Psoas muscle (tissue), 8 donors: ENCODE data around the gene ZNF169. TPM values are rescaled to one million over a fixed set of nuclear protein-coding genes. Genes with fewer than 3 reads are reported as not detected.
"Not testable (repeated sequence)": the region's sequence is repeated elsewhere in the genome, so short reads cannot be mapped to it uniquely, and the experiment has no call there.

Source experiments
- ATAC-seq, 4 donors: fragments of 200-7000 bp; cut with Tn5 transposase; one replicate each; pipeline ENCODE4 v1.9.1; 2020; ENCODE audit warnings: moderate library complexity in 3 of 4, mild to moderate bottlenecking in 2 of 4
- DNase-seq, 2 donors: peaks; one replicate each; pipeline ENCODE4 v3.0.0-alpha.2; 2020
- H3K27ac ChIP-seq: fragments of 200-600 bp; one replicate; pipeline ENCODE4 v1.8.0; 2022
- H3K27me3 ChIP-seq, 3 donors: fragments of 200-600 bp in 1 of 3; one replicate each; pipeline versions ENCODE4 v1.6.1 to v1.8.0; 2013 to 2022; ENCODE audit warnings: low read length in 2 of 3, mild to moderate bottlenecking in 2 of 3, moderate library complexity in 1 of 3; ENCODE audit not compliant: insufficient read depth in 3 of 3
- H3K36me3 ChIP-seq, 2 donors: fragments of 200-600 bp in 1 of 2; one replicate each; pipeline versions ENCODE4 v1.6.1 to v1.8.0; 2013 to 2022; ENCODE audit warnings: low read depth in 1 of 2, mild to moderate bottlenecking in 1 of 2, moderate library complexity in 1 of 2; ENCODE audit not compliant: insufficient read depth in 1 of 2
- H3K4me1 ChIP-seq: fragments of 200-600 bp; one replicate; pipeline ENCODE4 v1.8.0; 2022
- H3K4me3 ChIP-seq: fragments of 200-600 bp; one replicate; pipeline ENCODE4 v1.8.0; 2022; ENCODE audit warnings: mild to moderate bottlenecking
- H3K9me3 ChIP-seq: fragments of 200-600 bp; one replicate; pipeline ENCODE4 v1.8.0; 2022
- WGBS, 3 donors: extraction: QIAGEN DNeasy Blood & Tissue Kit; methylation state at CpG; one replicate each; pipeline versions ENCODE4 v1.1.6 to v1.1.7; 2013; 5-methylcytosine and 5-hydroxymethylcytosine counted together
- intact Hi-C, 2 donors: fragments of 100-400 bp; cut with DNase I; formaldehyde crosslinking; loops; one replicate each; pipeline versions ENCODE4 v1.11.0 to v1.14.2; 2022
- polyA plus RNA-seq, 3 donors: library from polyadenylated mRNA; stranded (reverse); fragments of 200-250 nt; gene quantifications; one replicate each; pipeline ENCODE4 v1.2.3, GENCODE V29; 2013
- total RNA-seq, 4 donors: library from RNA; stranded (reverse); fragmentation: NEBNext Ultra II Directional in 2 of 4; extraction: Animal tissue kit (Norgen Biotek cat#: 25700) in 2 of 4; gene quantifications; one replicate each; pipeline versions ENCODE4 v1.2.1 to v1.2.4, GENCODE V29; 2021 to 2023
- TF ChIP-seq, protein P1 (sequence below): fragments of 200-600 bp; IDR thresholded peaks from one replicate; pipeline ENCODE4 v1.8.0; 2022; ENCODE audit warnings: antibody characterized with exemption
- donor health status: healthy with polysubstance abuse.
- donor health status: DM: no; HTN: no; CAD: no; lungs with moderate emphysema.
- donor health status: Bipolar disorder and iron deficiency.
- donor health status: healthy.
- donor health status: DM: yes; HTN: yes; CAD: no.
- donor health status: DM: no; HTN: no; CAD: no.
- donor health status: DM: no; HTN: no; CAD: no.
- donor health status: DM: yes; HTN: yes; CAD: no.

The ZNF169 gene
- total and polyA plus RNA-seq, 7 donors: 0.59 to 2.8 (median 1.5) TPM

DNA sequence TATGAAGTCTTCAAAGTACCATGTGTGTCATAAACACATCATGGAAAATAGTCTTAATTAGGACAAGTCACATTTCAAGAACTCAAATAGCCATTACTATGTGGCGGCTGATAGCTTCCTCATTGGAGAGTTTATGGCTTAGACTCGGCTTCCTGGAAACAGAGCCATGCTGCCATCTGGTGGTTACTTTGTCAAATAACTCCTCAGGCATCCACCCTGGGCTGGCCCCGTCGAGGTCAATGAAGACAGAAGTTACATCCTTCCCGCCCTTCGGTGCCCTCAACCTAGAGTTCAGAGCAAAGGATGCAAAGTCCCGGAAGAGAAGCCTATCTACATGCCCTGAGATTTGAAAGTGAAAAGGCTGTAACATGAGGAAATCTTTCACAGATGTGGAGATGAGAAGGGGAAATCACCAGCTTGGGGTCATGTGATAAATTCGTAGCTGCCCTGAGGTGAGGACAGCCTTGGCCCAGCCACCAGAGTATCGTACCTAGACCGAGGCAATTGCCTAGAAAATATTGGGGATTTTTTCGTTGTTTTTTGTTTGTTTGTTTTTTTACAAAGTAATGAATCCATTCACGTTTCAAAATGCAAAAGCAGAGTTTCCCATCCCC lies 45.5 kb upstream of the ZNF169 start:
- H3K27ac ChIP-seq: no peak overlapping the region
- DNase-seq (peak; percentile 53 to 71), ATAC-seq (peak; percentile 87 to 99 (median 95))
- H3K9me3 ChIP-seq: no peaks in the 10 kb centered on the region
- WGBS, 3 donors: 17 to 21% (median 19%) methylated on average over 12 of the region's 12 CpGs
- no peak overlapping the region for H3K4me3 ChIP-seq
- intact Hi-C loops: loop anchor here (1.0 to 10.0 kb wide), 4 partner anchors 41 to 529 kb away; no protein-coding TSS in a partner anchor
- H3K36me3 ChIP-seq: no peaks in the 10 kb centered on the region
- TF ChIP-seq, protein P1, sequence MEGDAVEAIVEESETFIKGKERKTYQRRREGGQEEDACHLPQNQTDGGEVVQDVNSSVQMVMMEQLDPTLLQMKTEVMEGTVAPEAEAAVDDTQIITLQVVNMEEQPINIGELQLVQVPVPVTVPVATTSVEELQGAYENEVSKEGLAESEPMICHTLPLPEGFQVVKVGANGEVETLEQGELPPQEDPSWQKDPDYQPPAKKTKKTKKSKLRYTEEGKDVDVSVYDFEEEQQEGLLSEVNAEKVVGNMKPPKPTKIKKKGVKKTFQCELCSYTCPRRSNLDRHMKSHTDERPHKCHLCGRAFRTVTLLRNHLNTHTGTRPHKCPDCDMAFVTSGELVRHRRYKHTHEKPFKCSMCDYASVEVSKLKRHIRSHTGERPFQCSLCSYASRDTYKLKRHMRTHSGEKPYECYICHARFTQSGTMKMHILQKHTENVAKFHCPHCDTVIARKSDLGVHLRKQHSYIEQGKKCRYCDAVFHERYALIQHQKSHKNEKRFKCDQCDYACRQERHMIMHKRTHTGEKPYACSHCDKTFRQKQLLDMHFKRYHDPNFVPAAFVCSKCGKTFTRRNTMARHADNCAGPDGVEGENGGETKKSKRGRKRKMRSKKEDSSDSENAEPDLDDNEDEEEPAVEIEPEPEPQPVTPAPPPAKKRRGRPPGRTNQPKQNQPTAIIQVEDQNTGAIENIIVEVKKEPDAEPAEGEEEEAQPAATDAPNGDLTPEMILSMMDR: peak; percentile 91
- peaks cover 0 to 2% (median 0%) of the 10 kb centered on the region in 3 donors for H3K27me3 ChIP-seq
- no peaks in the 10 kb centered on the region for H3K4me1 ChIP-seq

DNA sequence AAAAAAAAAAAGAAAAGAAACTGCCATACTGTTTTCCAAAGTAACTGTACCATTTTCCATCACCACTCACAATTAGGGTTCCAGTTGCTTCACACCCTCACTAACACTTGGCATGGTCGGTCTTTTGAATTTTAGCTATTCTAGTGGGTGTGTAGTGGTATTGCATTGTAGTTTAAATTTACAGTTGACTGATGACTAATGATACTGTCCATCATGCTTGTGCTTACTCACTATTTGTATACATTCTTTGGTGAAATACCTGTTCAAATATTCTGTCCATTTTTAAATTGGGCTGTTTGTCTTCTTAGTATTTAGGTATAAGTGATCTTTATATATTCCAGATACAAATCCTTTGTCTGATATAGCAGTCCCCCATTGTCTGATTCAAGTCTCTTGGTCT lies 36.2 kb upstream of the ZNF169 start:
- DNase-seq: no peak
- Histone ChIP-seq H3K36me3 (no peaks in the 10 kb centered on the region), H3K4me3 (no peak overlapping the region), H3K9me3 (no peaks in the 10 kb centered on the region), H3K27me3 (no peaks in the 10 kb centered on the region), H3K4me1 (no peaks in the 10 kb centered on the region), H3K27ac (no peak overlapping the region)
- TF ChIP-seq, protein P1: no peak
- intact Hi-C loops: no loop called here
- 82 to 97% (median 88%) methylated on average over 1 of the region's 1 CpG for WGBS, 3 donors
- ATAC-seq: no peak

DNA sequence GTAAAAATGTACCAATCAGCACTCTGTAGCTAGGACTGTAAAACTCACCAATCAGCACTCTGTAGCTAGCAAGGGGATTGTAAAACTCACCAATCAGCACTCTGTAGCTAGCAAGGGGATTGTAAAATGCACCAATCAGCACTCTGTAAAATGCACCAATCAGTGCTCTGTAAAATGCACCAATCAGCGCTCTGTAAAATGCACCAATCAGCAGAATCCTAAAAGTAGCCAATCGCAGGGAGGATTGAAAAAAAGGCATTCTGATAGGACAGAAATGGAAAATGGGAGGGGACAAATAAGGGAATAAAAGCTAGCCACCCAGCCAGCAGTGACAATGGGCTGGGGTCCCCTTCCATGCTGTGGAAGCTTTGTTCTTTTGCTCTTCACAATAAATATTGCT lies 33.7 kb upstream of the ZNF169 start:
- H3K36me3 ChIP-seq, H3K4me3 ChIP-seq, H3K27ac ChIP-seq, H3K9me3 ChIP-seq, H3K4me1 ChIP-seq, intact Hi-C loops, ATAC-seq, H3K27me3 ChIP-seq, DNase-seq: not testable (repeated sequence)
- WGBS, 3 donors: 88 to 96% (median 93%) methylated on average over 2 of the region's 2 CpGs

DNA sequence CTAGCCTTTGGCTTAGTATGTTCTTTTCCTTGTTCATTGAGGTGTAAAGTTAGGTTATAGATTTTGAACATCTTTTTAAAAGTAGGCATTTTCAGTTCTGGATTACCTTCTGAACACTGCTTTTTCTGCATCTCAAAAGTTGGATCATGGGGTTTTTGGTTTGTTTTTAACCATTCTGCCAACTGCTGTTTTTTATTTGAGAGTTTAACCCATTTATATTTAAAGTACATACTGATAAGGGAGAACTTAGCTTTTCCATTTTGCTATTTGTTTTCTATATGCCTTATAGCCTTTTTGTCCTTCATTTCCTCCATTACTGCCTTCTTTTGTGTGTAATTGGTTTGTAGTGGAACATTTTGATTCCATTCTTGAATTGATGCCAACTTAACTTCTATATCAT lies 30.5 kb upstream of the ZNF169 start:
- Histone ChIP-seq H3K27ac (no peak overlapping the region), H3K4me3 (no peak overlapping the region), H3K27me3 (no peaks in the 10 kb centered on the region), H3K9me3 (peaks cover 4% of the 10 kb centered on the region), H3K36me3 (no peaks in the 10 kb centered on the region), H3K4me1 (no peaks in the 10 kb centered on the region)
- intact Hi-C loops: no loop called here
- TF ChIP-seq, protein P1: no peak
- ATAC-seq (no peak), DNase-seq (no peak)

DNA sequence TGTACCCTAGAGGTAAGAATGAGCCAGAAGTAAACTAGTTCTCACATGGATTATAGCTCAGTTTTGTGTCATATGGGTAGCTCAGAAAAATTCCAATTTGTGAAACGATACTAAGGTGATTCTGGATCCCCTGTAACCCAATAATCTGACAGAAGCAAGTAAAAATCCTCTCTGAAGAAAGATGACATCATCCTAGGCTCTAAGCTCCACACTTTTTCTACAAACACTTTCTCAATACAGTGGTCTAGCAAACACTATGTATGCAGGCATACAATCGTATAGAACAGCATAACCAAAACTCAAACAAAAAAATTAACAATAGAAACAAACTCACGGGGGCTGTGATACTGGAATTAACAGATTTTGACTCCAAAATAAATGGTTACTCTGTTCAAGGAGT lies 26.7 kb upstream of the ZNF169 start:
- Histone ChIP-seq H3K27me3 (no peaks in the 10 kb centered on the region), H3K27ac (no peak overlapping the region), H3K9me3 (peaks cover 4% of the 10 kb centered on the region), H3K4me1 (no peaks in the 10 kb centered on the region), H3K4me3 (no peak overlapping the region), H3K36me3 (no peaks in the 10 kb centered on the region)
- intact Hi-C loops: no loop called here
- DNase-seq (no peak), ATAC-seq (no peak)
- TF ChIP-seq, protein P1: no peak
- 60 to 66% (median 62%) methylated on average over 3 of the region's 3 CpGs for WGBS, 3 donors

DNA sequence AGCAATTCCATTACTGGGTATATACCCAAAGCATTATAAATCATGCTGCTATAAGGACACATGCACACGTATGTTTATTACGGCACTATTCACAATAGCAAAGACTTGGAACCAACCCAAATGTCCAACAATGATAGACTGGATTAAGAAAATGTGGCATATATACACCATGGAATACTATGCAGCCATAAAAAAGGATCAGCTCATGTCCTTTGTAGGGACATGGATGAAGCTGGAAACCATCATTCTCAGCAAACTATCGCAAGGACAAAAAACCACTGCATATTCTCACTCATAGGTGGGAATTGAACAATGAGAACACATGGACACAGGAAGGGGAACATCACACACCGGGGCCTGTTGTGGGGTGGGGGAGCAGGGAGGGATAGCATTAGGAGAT lies 18.0 kb upstream of the ZNF169 start:
- WGBS, 3 donors: 94 to 99% (median 95%) methylated on average over 4 of the region's 4 CpGs
- H3K27ac ChIP-seq, DNase-seq, ATAC-seq, H3K36me3 ChIP-seq, H3K4me1 ChIP-seq, H3K9me3 ChIP-seq, intact Hi-C loops, H3K4me3 ChIP-seq, H3K27me3 ChIP-seq: not testable (repeated sequence)
